ENCODE data around the gene MALL. TPM values are rescaled to one million over a fixed set of nuclear protein-coding genes. Genes with fewer than 3 reads are reported as not detected.

MALL gene
- total RNA-seq (2022; extraction: Qiagen RNA extraction; ENCODE audit: low read depth), result 131 to 207 TPM (median 152 TPM) in 5 replicates

DNA sequence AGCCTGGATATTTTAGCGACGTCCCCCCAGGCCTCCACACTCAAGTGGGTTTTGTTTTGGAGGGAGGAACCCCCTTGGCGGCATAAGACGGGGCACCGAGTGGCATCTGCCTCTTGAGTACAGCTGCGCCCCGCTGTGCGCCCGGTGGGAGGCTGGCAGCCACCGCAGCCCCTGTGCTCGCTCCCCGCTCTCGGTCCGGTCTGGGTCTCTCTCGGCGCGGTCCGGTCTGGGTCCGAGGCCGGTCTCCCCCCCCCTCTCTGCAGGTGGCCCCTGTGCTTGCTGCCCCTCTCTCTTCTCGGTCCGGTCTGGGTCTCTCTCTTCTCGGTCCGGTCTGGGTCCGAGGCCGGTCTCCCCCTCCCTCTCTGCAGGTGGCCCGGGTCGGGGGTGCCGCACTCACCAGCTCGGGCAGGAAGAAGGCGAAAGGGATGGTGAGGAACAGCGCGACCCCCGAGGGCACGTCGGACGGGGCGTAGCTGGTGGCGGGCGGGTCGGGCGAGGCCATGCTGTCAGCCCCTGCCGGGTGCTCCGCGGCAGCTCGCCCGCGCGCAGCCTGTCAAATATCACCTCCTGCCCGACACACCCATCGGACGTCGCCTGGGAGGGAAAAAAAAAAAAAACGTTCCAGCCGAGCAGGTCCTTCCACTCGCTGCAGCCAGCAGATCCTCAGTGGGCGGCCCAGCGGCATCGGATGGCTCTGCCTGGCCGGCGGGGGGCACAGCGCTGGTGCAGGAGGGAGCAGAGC is at the start of gene MALL:
MALL (minus strand) TSS at position 532 of the 742 bp plus-strand sequence; CDS start at position 502, 30 bp downstream.

Other genes starting within 250 kb of the MALL start
- not detected in 5 replicates for gene LIMS3, start 217.1 kb downstream of the MALL start, total RNA-seq (2022; extraction: Qiagen RNA extraction; ENCODE audit: low read depth)
- gene NPHP1, start 89.2 kb upstream of the MALL start, total RNA-seq (2022; extraction: Qiagen RNA extraction; ENCODE audit: low read depth), result 5.4 to 11.7 TPM (median 8.1 TPM) in 5 replicates
- 95.7 to 143 TPM (median 128 TPM) in 5 replicates for gene MTLN, start 96.7 kb upstream of the MALL start, total RNA-seq (2022; extraction: Qiagen RNA extraction; ENCODE audit: low read depth)

Data from A549 treated with ZK216348 at 1 μM for 4 hours (cell line).